IMR-90 (cell line): ENCODE results near the gene MED12. TPM values are rescaled to one million over a fixed set of nuclear protein-coding genes. Genes with fewer than 3 reads are reported as not detected.

Source experiments
- ATAC-seq: fragments of 200-7000 bp; cut with Tn5 transposase; 2 replicates; pipeline ENCODE4 v1.9.1; 2020; ENCODE audit warnings: low read depth, mild to moderate bottlenecking, moderate library complexity
- BruUV-seq: library from RNA; stranded (reverse); fragments of 400-500 nt; replicated peaks from 2 replicates; lab custom pipeline; 2021; lab: Mats Ljungman, UMichigan
- CTCF ChIA-PET: fragments of 300-600 bp; formaldehyde crosslinking; extraction: SDS; loops from one replicate; lab custom pipeline; 2021; ENCODE audit warnings: antibody characterized with exemption; lab: Yijun Ruan, JAX
- POLR2A ChIA-PET: fragments of 300-600 bp; sonication (Branson Sonifier 250); formaldehyde crosslinking; loops from one replicate; lab custom pipeline; 2022; ENCODE audit warnings: antibody characterized with exemption; ENCODE audit not compliant: unreplicated experiment; lab: Charles Lee
- DNase-seq: peaks from one replicate; pipeline ENCODE4 v3.0.0; 2013
- H2AFZ ChIP-seq: replicated peaks from 2 replicates; pipeline ENCODE3; 2013; ENCODE audit warnings: low read length, mild to moderate bottlenecking; ENCODE audit not compliant: poor library complexity
- H2AK5ac ChIP-seq: 2 replicates; pipeline ENCODE4 v1.6.1; 2013; ENCODE audit warnings: low read depth, low read length, inconsistent platforms
- H2AK9ac ChIP-seq: replicated peaks from 2 replicates; pipeline ENCODE3; 2013; ENCODE audit warnings: mild to moderate bottlenecking, low read depth, low read length, moderate library complexity; ENCODE audit not compliant: poor library complexity
- H2BK120ac ChIP-seq: 2 replicates; pipeline ENCODE4 v1.6.1; 2013; ENCODE audit warnings: low read depth, low read length, inconsistent platforms
- H2BK15ac ChIP-seq: 3 replicates; pipeline ENCODE4 v1.6.1; 2013; ENCODE audit warnings: low read depth, low read length, inconsistent platforms
- H2BK20ac ChIP-seq: 2 replicates; pipeline ENCODE4 v1.6.1; 2013; ENCODE audit warnings: low read depth, mild to moderate bottlenecking, inconsistent platforms, low read length, moderate library complexity
- H2BK5ac ChIP-seq: 2 replicates; pipeline ENCODE4 v1.6.1; 2013; ENCODE audit warnings: mild to moderate bottlenecking, low read depth, low read length, inconsistent platforms; ENCODE audit not compliant: poor library complexity, severe bottlenecking
- H3K14ac ChIP-seq: replicated peaks from 2 replicates; pipeline ENCODE4 v1.6.1; 2013; ENCODE audit warnings: low read depth, low read length, inconsistent platforms
- H3K18ac ChIP-seq: 2 replicates; pipeline ENCODE4 v1.6.1; 2013; ENCODE audit warnings: low read depth, low read length, control low read depth
- H3K23ac ChIP-seq: 2 replicates; pipeline ENCODE4 v1.6.1; 2013; ENCODE audit warnings: low read depth, low read length, inconsistent platforms
- H3K27ac ChIP-seq: 2 replicates; pipeline ENCODE4 v1.5.1; 2013; ENCODE audit warnings: mild to moderate bottlenecking, control low read depth, low read length; ENCODE audit not compliant: insufficient read depth
- H3K27me3 ChIP-seq: 2 replicates; pipeline ENCODE4 v1.6.1; 2013; ENCODE audit warnings: low read length; ENCODE audit not compliant: control insufficient read depth, insufficient read depth
- H3K36me3 ChIP-seq: 2 replicates; pipeline ENCODE4 v1.6.1; 2013; ENCODE audit warnings: low read length, mixed read lengths; ENCODE audit not compliant: control insufficient read depth, insufficient read depth
- H3K4ac ChIP-seq: 2 replicates; pipeline ENCODE4 v1.6.1; 2013; ENCODE audit warnings: low read depth, low read length, inconsistent platforms
- H3K4me1 ChIP-seq: 2 replicates; pipeline ENCODE4 v1.6.1; 2013; ENCODE audit warnings: low read length, mixed read lengths; ENCODE audit not compliant: control insufficient read depth, insufficient read depth
- H3K4me2 ChIP-seq: 2 replicates; pipeline ENCODE4 v1.6.1; 2013; ENCODE audit warnings: low read depth, mild to moderate bottlenecking, control low read depth, low read length, moderate library complexity
- H3K4me3 ChIP-seq: 2 replicates; pipeline ENCODE4 v1.5.1; 2013; ENCODE audit warnings: low read depth, mild to moderate bottlenecking, control low read depth, low read length, moderate library complexity; ENCODE audit not compliant: insufficient read depth
- H3K56ac ChIP-seq: 2 replicates; pipeline ENCODE4 v1.6.1; 2013; ENCODE audit warnings: low read length, inconsistent platforms; ENCODE audit not compliant: insufficient read depth; ENCODE audit errors: extremely low read depth
- H3K79me1 ChIP-seq, 2 experiments: 2 replicates each; pipeline ENCODE4 v1.6.1; 2013; ENCODE audit warnings: low read length in 2 of 2, inconsistent platforms in 1 of 2, low read depth in 1 of 2
- H3K9ac ChIP-seq: 2 replicates; pipeline ENCODE4 v1.6.1; 2013; ENCODE audit warnings: low read depth, low read length, control low read depth
- H3K9me1 ChIP-seq: 2 replicates; pipeline ENCODE4 v1.6.1; 2013; ENCODE audit warnings: low read length, inconsistent platforms; ENCODE audit not compliant: insufficient read depth
- H3K9me3 ChIP-seq: 2 replicates; pipeline ENCODE4 v1.6.1; 2013; ENCODE audit warnings: low read length; ENCODE audit not compliant: control insufficient read depth, insufficient read depth
- H4K20me1 ChIP-seq: 2 replicates; pipeline ENCODE4 v1.6.1; 2013; ENCODE audit warnings: low read length, inconsistent platforms; ENCODE audit not compliant: insufficient read depth
- H4K5ac ChIP-seq: 2 replicates; pipeline ENCODE4 v1.6.1; 2013; ENCODE audit warnings: mild to moderate bottlenecking, low read depth, low read length, control low read depth
- H4K8ac ChIP-seq, 2 experiments: 2 replicates each; pipeline ENCODE4 v1.6.1; 2013; ENCODE audit warnings: low read depth in 2 of 2, low read length in 2 of 2, control low read depth in 1 of 2, inconsistent platforms in 1 of 2
- H4K91ac ChIP-seq: 2 replicates; pipeline ENCODE4 v1.6.1; 2013; ENCODE audit warnings: low read depth, low read length, inconsistent platforms; ENCODE audit not compliant: insufficient read depth
- BHLHE40 ChIP-seq: fragments of 150-350 bp; IDR thresholded peaks from 2 replicates; pipeline ENCODE4 v1.6.1; 2016; ENCODE audit warnings: mild to moderate bottlenecking, low read depth, low read length
- CEBPB ChIP-seq: IDR thresholded peaks from 2 replicates; pipeline ENCODE4 v1.6.1; 2012; ENCODE audit warnings: low read depth, low read length, improper control_type of control experiment
- CHD1 ChIP-seq: IDR thresholded peaks from 2 replicates; pipeline ENCODE4 v1.6.1; 2012; ENCODE audit warnings: low read depth, low read length, improper control_type of control experiment
- FOS ChIP-seq: fragments of 150-350 bp; IDR thresholded peaks from 2 replicates; pipeline ENCODE4 v1.6.1; 2016; ENCODE audit warnings: low read depth, low read length
- MAFK ChIP-seq: IDR thresholded peaks from 2 replicates; pipeline ENCODE4 v1.6.1; 2012; ENCODE audit warnings: low read depth, low read length, improper control_type of control experiment
- MAZ ChIP-seq: IDR thresholded peaks from 2 replicates; pipeline ENCODE4 v1.6.1; 2012; ENCODE audit warnings: low read depth, mild to moderate bottlenecking, low read length, improper control_type of control experiment, moderate library complexity, borderline replicate concordance
- MXI1 ChIP-seq: IDR thresholded peaks from 2 replicates; pipeline ENCODE4 v1.6.1; 2012; ENCODE audit warnings: low read depth, mild to moderate bottlenecking, low read length, moderate library complexity, borderline replicate concordance
- NFE2L2 ChIP-seq: fragments of 150-350 bp; IDR thresholded peaks from 2 replicates; pipeline ENCODE4 v1.6.1; 2016; ENCODE audit warnings: low read depth, mild to moderate bottlenecking, low read length
- POLR2A ChIP-seq: IDR thresholded peaks from 2 replicates; pipeline ENCODE4 v1.6.1; 2012; ENCODE audit warnings: mild to moderate bottlenecking, low read depth, low read length
- RAD21 ChIP-seq: IDR thresholded peaks from 2 replicates; pipeline ENCODE4 v1.6.1; 2012; ENCODE audit warnings: low read length, improper control_type of control experiment
- RCOR1 ChIP-seq: IDR thresholded peaks from 2 replicates; pipeline ENCODE4 v1.6.1; 2012; ENCODE audit warnings: mild to moderate bottlenecking, low read length, improper control_type of control experiment; ENCODE audit not compliant: insufficient replicate concordance
- RFX5 ChIP-seq: IDR thresholded peaks from 2 replicates; pipeline ENCODE4 v1.8.0; 2012; ENCODE audit warnings: low read depth, mild to moderate bottlenecking, low read length, moderate library complexity
- SMC3 ChIP-seq: fragments of 150-350 bp; IDR thresholded peaks from 2 replicates; pipeline ENCODE4 v1.6.1; 2016; ENCODE audit warnings: low read depth, mild to moderate bottlenecking, antibody characterized with exemption, low read length, moderate library complexity
- WGBS, 2 experiments: methylation state at CpG; one replicate each; pipeline versions ENCODE4 v1.1.5 to v1.1.7; 2013; ENCODE audit warnings: missing lambda C conversion rate in 2 of 2; ENCODE audit not compliant: insufficient read length in 1 of 2; ENCODE audit errors: extremely low coverage in 2 of 2; 5-methylcytosine and 5-hydroxymethylcytosine counted together
- dilution Hi-C: fragments of 300-500 bp; cut with HindIII; formaldehyde crosslinking; loops from one replicate; pipeline ENCODE4 v1.14.3; 2018; ENCODE audit warnings: low sequenced_read_pairs; ENCODE audit not compliant: unreplicated experiment
- in situ Hi-C: fragments of 300-500 bp; cut with MboI; formaldehyde crosslinking; loops from 3 replicates; pipeline ENCODE4 v1.14.3; 2019; ENCODE audit warnings: low sequenced_read_pairs, inconsistent platforms, mixed read lengths
- intact Hi-C: fragments of 100-400 bp; cut with micrococcal nuclease; formaldehyde crosslinking; loops from 2 replicates; pipeline ENCODE4 v1.10.0; 2022
- polyA plus RNA-seq, 3 experiments: library from polyadenylated mRNA; depleted of rRNA; stranded (reverse); fragments of >200 nt; gene quantifications; 2 replicates each; pipeline ENCODE4 v1.2.3, GENCODE V29; 2012; ENCODE audit warnings: low replicate concordance in 1 of 3
- total RNA-seq: library from RNA; depleted of rRNA; stranded (reverse); fragments of >200 nt; gene quantifications from 2 replicates; pipeline ENCODE4 v1.2.3, GENCODE V29; 2012
- TF ChIP-seq, protein P1 (sequence below): fragments of 150-350 bp; IDR thresholded peaks from 2 replicates; pipeline ENCODE4 v1.6.1; 2017; ENCODE audit warnings: mild to moderate bottlenecking, antibody characterized with exemption, low read length, low read depth
- TF ChIP-seq, protein P2 (sequence below): conservative IDR thresholded peaks from 2 replicates; pipeline ENCODE4 v1.5.1; 2012; ENCODE audit warnings: mild to moderate bottlenecking, low read depth, low read length, improper control_type of control experiment
- TF ChIP-seq, protein P3 (sequence below): fragments of 150-350 bp; IDR thresholded peaks from 2 replicates; pipeline ENCODE4 v1.6.1; 2016; ENCODE audit warnings: low read depth, mild to moderate bottlenecking, low read length, moderate library complexity, borderline replicate concordance

Gene MED12
- total and polyA plus RNA-seq, 2 of the 4 experiments (the other 2 are of a cell fraction): 9.1 to 19.8 TPM

DNA sequence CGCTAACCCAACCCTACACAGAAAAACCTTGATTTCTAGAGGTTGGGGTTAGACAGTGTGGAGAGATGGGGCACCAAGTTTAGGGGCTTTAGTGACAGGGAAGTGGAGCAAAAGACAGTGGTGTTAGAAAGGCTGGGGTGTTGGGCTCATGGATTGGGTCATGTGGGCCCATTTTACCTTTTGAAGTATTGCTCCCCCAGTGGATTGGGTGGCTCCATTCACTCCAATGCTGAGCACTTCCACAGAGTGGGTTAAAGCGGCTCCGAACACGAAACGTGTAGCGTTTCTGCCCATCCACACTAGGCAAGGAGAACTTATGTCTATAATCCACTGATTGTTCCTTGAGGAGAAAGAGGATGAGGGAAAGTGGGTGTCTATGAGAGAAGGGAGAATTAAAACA lies 9.3 kb upstream of the MED12 start:
- H3K18ac ChIP-seq: no peak overlapping the region
- H3K36me3 ChIP-seq: no peaks in the 10 kb centered on the region
- TF ChIP-seq RAD21 (no peak), SMC3 (no peak), FOS (no peak), CEBPB (no peak), POLR2A (no peak), CHD1 (no peak), RCOR1 (no peak), RFX5 (no peak), BHLHE40 (no peak), MAZ (no peak), NFE2L2 (no peak), MAFK (no peak), MXI1 (no peak)
- TF ChIP-seq, protein P1, sequence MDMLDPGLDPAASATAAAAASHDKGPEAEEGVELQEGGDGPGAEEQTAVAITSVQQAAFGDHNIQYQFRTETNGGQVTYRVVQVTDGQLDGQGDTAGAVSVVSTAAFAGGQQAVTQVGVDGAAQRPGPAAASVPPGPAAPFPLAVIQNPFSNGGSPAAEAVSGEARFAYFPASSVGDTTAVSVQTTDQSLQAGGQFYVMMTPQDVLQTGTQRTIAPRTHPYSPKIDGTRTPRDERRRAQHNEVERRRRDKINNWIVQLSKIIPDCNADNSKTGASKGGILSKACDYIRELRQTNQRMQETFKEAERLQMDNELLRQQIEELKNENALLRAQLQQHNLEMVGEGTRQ: no peak
- TF ChIP-seq, protein P2, sequence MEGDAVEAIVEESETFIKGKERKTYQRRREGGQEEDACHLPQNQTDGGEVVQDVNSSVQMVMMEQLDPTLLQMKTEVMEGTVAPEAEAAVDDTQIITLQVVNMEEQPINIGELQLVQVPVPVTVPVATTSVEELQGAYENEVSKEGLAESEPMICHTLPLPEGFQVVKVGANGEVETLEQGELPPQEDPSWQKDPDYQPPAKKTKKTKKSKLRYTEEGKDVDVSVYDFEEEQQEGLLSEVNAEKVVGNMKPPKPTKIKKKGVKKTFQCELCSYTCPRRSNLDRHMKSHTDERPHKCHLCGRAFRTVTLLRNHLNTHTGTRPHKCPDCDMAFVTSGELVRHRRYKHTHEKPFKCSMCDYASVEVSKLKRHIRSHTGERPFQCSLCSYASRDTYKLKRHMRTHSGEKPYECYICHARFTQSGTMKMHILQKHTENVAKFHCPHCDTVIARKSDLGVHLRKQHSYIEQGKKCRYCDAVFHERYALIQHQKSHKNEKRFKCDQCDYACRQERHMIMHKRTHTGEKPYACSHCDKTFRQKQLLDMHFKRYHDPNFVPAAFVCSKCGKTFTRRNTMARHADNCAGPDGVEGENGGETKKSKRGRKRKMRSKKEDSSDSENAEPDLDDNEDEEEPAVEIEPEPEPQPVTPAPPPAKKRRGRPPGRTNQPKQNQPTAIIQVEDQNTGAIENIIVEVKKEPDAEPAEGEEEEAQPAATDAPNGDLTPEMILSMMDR: no peak
- TF ChIP-seq, protein P3, sequence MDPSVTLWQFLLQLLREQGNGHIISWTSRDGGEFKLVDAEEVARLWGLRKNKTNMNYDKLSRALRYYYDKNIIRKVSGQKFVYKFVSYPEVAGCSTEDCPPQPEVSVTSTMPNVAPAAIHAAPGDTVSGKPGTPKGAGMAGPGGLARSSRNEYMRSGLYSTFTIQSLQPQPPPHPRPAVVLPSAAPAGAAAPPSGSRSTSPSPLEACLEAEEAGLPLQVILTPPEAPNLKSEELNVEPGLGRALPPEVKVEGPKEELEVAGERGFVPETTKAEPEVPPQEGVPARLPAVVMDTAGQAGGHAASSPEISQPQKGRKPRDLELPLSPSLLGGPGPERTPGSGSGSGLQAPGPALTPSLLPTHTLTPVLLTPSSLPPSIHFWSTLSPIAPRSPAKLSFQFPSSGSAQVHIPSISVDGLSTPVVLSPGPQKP: no peak
- H3K9me3 ChIP-seq: no peaks in the 10 kb centered on the region
- ChIA-PET CTCF (no interaction called here), POLR2A (no interaction called here)
- no peak overlapping the region for H3K4me2 ChIP-seq
- no peak overlapping the region for H2BK20ac ChIP-seq
- H2BK5ac ChIP-seq: no peak overlapping the region
- H2AFZ ChIP-seq: no peak overlapping the region
- no peak overlapping the region for H3K27ac ChIP-seq
- no peak overlapping the region for H3K23ac ChIP-seq
- no peak overlapping the region for H3K4ac ChIP-seq
- ATAC-seq: no peak
- no TSS peak for BruUV-seq
- H3K79me1 ChIP-seq: no peaks in the 10 kb centered on the region
- no peak overlapping the region for H3K4me3 ChIP-seq
- WGBS, 2 experiments: 100% methylated on average over 1 of the region's 6 CpGs; no CpG with 5 or more reads in 1 of the 2 experiments
- H3K9ac ChIP-seq: no peak overlapping the region
- intact Hi-C loops (no loop called here), in situ Hi-C loops (no loop called here), dilution Hi-C loops (no loop called here)
- H4K20me1 ChIP-seq: no peaks in the 10 kb centered on the region
- no peak overlapping the region for H4K91ac ChIP-seq
- H2BK15ac ChIP-seq: no peak overlapping the region
- no peak overlapping the region for H4K8ac ChIP-seq
- H3K4me1 ChIP-seq: no peaks in the 10 kb centered on the region
- H3K9me1 ChIP-seq: no peaks in the 10 kb centered on the region
- no peak overlapping the region for H2AK5ac ChIP-seq
- H2AK9ac ChIP-seq: no peak overlapping the region
- H3K27me3 ChIP-seq: peaks cover 24% of the 10 kb centered on the region
- H4K5ac ChIP-seq: no peak overlapping the region
- no peak overlapping the region for H3K14ac ChIP-seq
- DNase-seq: no peak
- no peak overlapping the region for H3K56ac ChIP-seq
- no peak overlapping the region for H2BK120ac ChIP-seq
